OCI-LY1 (cell line): ENCODE results near the gene FKBP3.

Source experiments
- H2AFZ ChIP-seq: fragments of 200-600 bp; sonication (generic), shearing (Covaris generic); 2 replicates; pipeline ENCODE4 v1.6.0; 2014; ENCODE audit warnings: antibody characterized with exemption, mild to moderate bottlenecking, low read length
- H3F3A ChIP-seq: fragments of 200-600 bp; sonication (generic), shearing (Covaris generic); 2 replicates; pipeline ENCODE4 v1.6.0; 2014; ENCODE audit warnings: mild to moderate bottlenecking, antibody characterized with exemption, low read length, moderate library complexity; ENCODE audit not compliant: insufficient read depth
- H3K27ac ChIP-seq: fragments of 200-600 bp; sonication (generic); 2 replicates; pipeline ENCODE4 v1.5.1; 2014; ENCODE audit warnings: low read length, mixed run types, mild to moderate bottlenecking, low read depth; ENCODE audit not compliant: poor library complexity, severe bottlenecking
- H3K27me3 ChIP-seq: fragments of 200-600 bp; sonication (generic); 2 replicates; pipeline ENCODE4 v1.6.0; 2014; ENCODE audit warnings: antibody characterized with exemption, mild to moderate bottlenecking, low read length, moderate library complexity; ENCODE audit not compliant: insufficient read depth
- H3K36me3 ChIP-seq: fragments of 200-600 bp; sonication (generic); 2 replicates; pipeline ENCODE4 v1.6.1; 2014; ENCODE audit warnings: mild to moderate bottlenecking, antibody characterized with exemption, low read length, moderate library complexity, mixed read lengths; ENCODE audit not compliant: insufficient read depth
- H3K4me1 ChIP-seq: fragments of 200-600 bp; sonication (generic); 2 replicates; pipeline ENCODE4 v1.5.1; 2014; ENCODE audit warnings: mild to moderate bottlenecking, low read length, moderate library complexity; ENCODE audit not compliant: insufficient read depth, severe bottlenecking
- H3K4me2 ChIP-seq: fragments of 200-600 bp; sonication (generic), shearing (Covaris generic); 2 replicates; pipeline ENCODE4 v1.6.1; 2014; ENCODE audit warnings: low read length
- H3K4me3 ChIP-seq: fragments of 200-600 bp; sonication (generic); 2 replicates; pipeline ENCODE4 v1.5.1; 2014; ENCODE audit warnings: low read length, low read depth, mild to moderate bottlenecking, mixed read lengths; ENCODE audit not compliant: poor library complexity, severe bottlenecking
- H3K79me2 ChIP-seq: fragments of 200-600 bp; shearing (Covaris generic); 2 replicates; pipeline ENCODE4 v1.6.1; 2016; ENCODE audit warnings: mixed run types, low read length, mixed read lengths; ENCODE audit not compliant: insufficient read depth
- H3K9ac ChIP-seq: fragments of 200-600 bp; sonication (generic), shearing (Covaris generic); 2 replicates; pipeline ENCODE4 v1.6.1; 2014; ENCODE audit warnings: mild to moderate bottlenecking, low read length, mixed read lengths
- H3K9me2 ChIP-seq: fragments of 200-600 bp; sonication (generic), shearing (Covaris generic); 2 replicates; pipeline ENCODE4 v1.6.1; 2014; ENCODE audit warnings: low read depth, mild to moderate bottlenecking, low read length, mixed read lengths
- H3K9me3 ChIP-seq: fragments of 200-600 bp; shearing (Covaris generic); 2 replicates; pipeline ENCODE4 v1.6.1; 2014; ENCODE audit warnings: low read length, mixed read lengths
- H4K20me1 ChIP-seq: fragments of 200-600 bp; sonication (generic), shearing (Covaris generic); 2 replicates; pipeline ENCODE4 v1.6.0; 2016; ENCODE audit warnings: mild to moderate bottlenecking, low read length; ENCODE audit not compliant: insufficient read depth
- CTCF ChIP-seq: fragments of 200-600 bp; sonication (generic), shearing (Covaris generic); IDR thresholded peaks from 2 replicates; pipeline ENCODE4 v1.5.1; 2017; ENCODE audit warnings: mild to moderate bottlenecking, antibody characterized with exemption, low read length, moderate library complexity, mixed read lengths
- EZH2 ChIP-seq: fragments of 200-600 bp; sonication (generic), shearing (Covaris generic); IDR thresholded peaks from 2 replicates; pipeline ENCODE4 v1.8.0; 2017; ENCODE audit warnings: borderline replicate concordance, mixed run types, mild to moderate bottlenecking, antibody characterized with exemption, low read length, moderate library complexity, mixed read lengths

Gene FKBP3

GRCh38 chr14:45078323-45078722, 56.0 kb downstream of the FKBP3 start:
- no peak overlapping the region for H3K9ac ChIP-seq
- H3K79me2 ChIP-seq, result no peaks in the 10 kb centered on the region
- TF ChIP-seq EZH2 (no peak), CTCF (no peak)
- no peak overlapping the region for H3K4me2 ChIP-seq
- H3K4me1 ChIP-seq, result peaks cover 5% of the 10 kb centered on the region
- H3K27ac ChIP-seq, result no peak overlapping the region
- H4K20me1 ChIP-seq, result no peaks in the 10 kb centered on the region
- H3F3A ChIP-seq, result no peaks in the 10 kb centered on the region
- H2AFZ ChIP-seq, result no peak overlapping the region
- H3K4me3 ChIP-seq, result no peak overlapping the region
- H3K27me3 ChIP-seq, result no peaks in the 10 kb centered on the region
- H3K36me3 ChIP-seq, result peaks cover 4% of the 10 kb centered on the region; the same call in 1 of the 2 replicates
- no peaks in the 10 kb centered on the region for H3K9me2 ChIP-seq
- no peaks in the 10 kb centered on the region for H3K9me3 ChIP-seq

- Histone ChIP-seq H2AFZ (no peak overlapping the region), H4K20me1 (no peaks in the 10 kb centered on the region), H3K27me3 (no peaks in the 10 kb centered on the region), H3K27ac (no peak overlapping the region), H3K9ac (no peak overlapping the region), H3K9me3 (no peaks in the 10 kb centered on the region), H3K4me2 (no peak overlapping the region), H3K79me2 (no peaks in the 10 kb centered on the region), H3F3A (no peaks in the 10 kb centered on the region), H3K4me1 (no peaks in the 10 kb centered on the region), H3K9me2 (no peaks in the 10 kb centered on the region), H3K36me3 (peaks cover 12% of the 10 kb centered on the region), H3K4me3 (no peak overlapping the region)
- no peak for TF ChIP-seq EZH2
- no peak for TF ChIP-seq CTCF
These were observed 60.9 kb downstream of the FKBP3 start for GRCh38 chr14:45073231-45073879.

- no peak overlapping the region for H3K4me3 ChIP-seq
- H3K4me2 ChIP-seq, result no peak overlapping the region
- H3K79me2 ChIP-seq, result no peaks in the 10 kb centered on the region
These were observed 62.2 kb downstream of the FKBP3 start for GRCh38 chr14:45072126-45072525.

More at GRCh38 chr14:45072126-45072525, 62.2 kb downstream of the FKBP3 start:
- TF ChIP-seq CTCF (no peak), EZH2 (no peak)
- no peaks in the 10 kb centered on the region for H3K4me1 ChIP-seq
- H3K27ac ChIP-seq, result no peak overlapping the region
- no peak overlapping the region for H3K9ac ChIP-seq
- no peaks in the 10 kb centered on the region for H3K27me3 ChIP-seq
- H2AFZ ChIP-seq, result no peak overlapping the region
- H3K9me2 ChIP-seq, result no peaks in the 10 kb centered on the region
- H3K36me3 ChIP-seq, result peaks cover 12% of the 10 kb centered on the region
- no peaks in the 10 kb centered on the region for H3F3A ChIP-seq
- H3K9me3 ChIP-seq, result no peaks in the 10 kb centered on the region
- no peaks in the 10 kb centered on the region for H4K20me1 ChIP-seq
